ENCODE data around the gene MRPL38. TPM values are rescaled to one million over a fixed set of nuclear protein-coding genes. Genes with fewer than 3 reads are reported as not detected.
"Not testable (repeated sequence)": the region's sequence is repeated elsewhere in the genome, so short reads cannot be mapped to it uniquely, and the experiment has no call there.

MRPL38 gene
- total RNA-seq, 1 experiment from 2014 or later = 127 TPM

GRCh38 chr17:75864887-75865286 lies 39.8 kb downstream of the MRPL38 start:
- H3K27ac ChIP-seq; H3K4me1 ChIP-seq (replicated peaks; ENCODE audit: insufficient read depth); H3K9me2 ChIP-seq (ENCODE audit: insufficient read depth); H4K20me1 ChIP-seq (ENCODE audit: insufficient read depth); H3K36me3 ChIP-seq (ENCODE audit: low read depth); H3K9me3 ChIP-seq (ENCODE audit: insufficient read depth, low read depth); H3F3A ChIP-seq (ENCODE audit: insufficient read depth, low read depth); H2AFZ ChIP-seq; H3K4me2 ChIP-seq; H3K4me3 ChIP-seq; intact Hi-C loops (cut with micrococcal nuclease; ENCODE audit: unreplicated experiment); H3K79me2 ChIP-seq (ENCODE audit: low read depth); H3K27me3 ChIP-seq (ENCODE audit: insufficient read depth, low read depth); POLR2A ChIA-PET (ENCODE audit: unreplicated experiment); BruUV-seq (replicated peaks); DNase-seq: not testable (repeated sequence)
- CTCF ChIA-PET = interaction anchor here (0.7 to 1.0 kb wide), 2 partner anchors 19 to 353 kb away, joined by 3 to 16 read pairs; no protein-coding TSS in a partner anchor

GRCh38 chr17:75864448-75864871 lies 40.2 kb downstream of the MRPL38 start:
- Histone ChIP-seq H3K27me3 (ENCODE audit: insufficient read depth, low read depth) (no peaks in the 10 kb centered on the region), H2AFZ (no peak overlapping the region), H3K36me3 (ENCODE audit: low read depth) (no peaks in the 10 kb centered on the region), H3K9me3 (ENCODE audit: insufficient read depth, low read depth) (no peaks in the 10 kb centered on the region), H3K4me1 (replicated peaks; ENCODE audit: insufficient read depth) (peaks cover 2% of the 10 kb centered on the region; the same call in 1 of the 2 replicates), H3K4me3 (no peak overlapping the region), H3K27ac (no peak overlapping the region), H3K4me2 (no peak overlapping the region), H3K79me2 (ENCODE audit: low read depth) (no peaks in the 10 kb centered on the region), H3K9me2 (ENCODE audit: insufficient read depth) (no peaks in the 10 kb centered on the region), H4K20me1 (ENCODE audit: insufficient read depth) (no peaks in the 10 kb centered on the region), H3F3A (ENCODE audit: insufficient read depth, low read depth) (peaks cover 6% of the 10 kb centered on the region; the same call in 1 of the 2 replicates)
- no peak for DNase-seq
- no TSS peak for BruUV-seq (replicated peaks)
- POLR2A ChIA-PET (ENCODE audit: unreplicated experiment) = no interaction called here
- CTCF ChIA-PET = interaction anchor here (1.0 kb wide), 1 partner anchor 18 kb away, joined by 3 read pairs; no protein-coding TSS in a partner anchor
- no peak for TF ChIP-seq CTCF (conservative IDR thresholded peaks at IDR 0.05)
- no peak for TF ChIP-seq EZH2 (IDR thresholded peaks at IDR 0.05; ENCODE audit: low read depth)
- intact Hi-C loops (cut with micrococcal nuclease; ENCODE audit: unreplicated experiment) = no loop called here

GRCh38 chr17:75861927-75862317 lies 42.8 kb downstream of the MRPL38 start:
- Histone ChIP-seq H3K36me3 (ENCODE audit: low read depth) (no peaks in the 10 kb centered on the region), H3K4me1 (replicated peaks; ENCODE audit: insufficient read depth) (no peaks in the 10 kb centered on the region), H4K20me1 (ENCODE audit: insufficient read depth) (no peaks in the 10 kb centered on the region), H3K4me2 (no peak overlapping the region), H3K27ac (no peak overlapping the region), H3F3A (ENCODE audit: insufficient read depth, low read depth) (peaks cover 13% of the 10 kb centered on the region; the same call in 1 of the 2 replicates), H3K27me3 (ENCODE audit: insufficient read depth, low read depth) (no peaks in the 10 kb centered on the region), H3K9me2 (ENCODE audit: insufficient read depth) (no peaks in the 10 kb centered on the region), H3K79me2 (ENCODE audit: low read depth) (no peaks in the 10 kb centered on the region), H2AFZ (no peak overlapping the region), H3K4me3 (no peak overlapping the region), H3K9me3 (ENCODE audit: insufficient read depth, low read depth) (no peaks in the 10 kb centered on the region)
- DNase-seq = no peak
- CTCF ChIA-PET = interaction anchor here (0.6 kb wide), 2 partner anchors 115 to 248 kb away, joined by 8 to 11 read pairs; no protein-coding TSS in a partner anchor
- intact Hi-C loops (cut with micrococcal nuclease; ENCODE audit: unreplicated experiment) = no loop called here
- TF ChIP-seq EZH2 (IDR thresholded peaks at IDR 0.05; ENCODE audit: low read depth) = no peak
- no peak for TF ChIP-seq CTCF (conservative IDR thresholded peaks at IDR 0.05)
- POLR2A ChIA-PET (ENCODE audit: unreplicated experiment) = interaction anchor here (0.7 kb wide), 1 partner anchor 221 kb away, joined by 4 read pairs; no protein-coding TSS in a partner anchor
- no TSS peak for BruUV-seq (replicated peaks)

GRCh38 chr17:75859358-75859757 lies 45.3 kb downstream of the MRPL38 start:
- H2AFZ ChIP-seq; H3K36me3 ChIP-seq (ENCODE audit: low read depth); H3K4me2 ChIP-seq; H3K4me3 ChIP-seq; H3K9me2 ChIP-seq (ENCODE audit: insufficient read depth); DNase-seq; H4K20me1 ChIP-seq (ENCODE audit: insufficient read depth); intact Hi-C loops (cut with micrococcal nuclease; ENCODE audit: unreplicated experiment); H3K27me3 ChIP-seq (ENCODE audit: insufficient read depth, low read depth); H3K9me3 ChIP-seq (ENCODE audit: insufficient read depth, low read depth); H3K79me2 ChIP-seq (ENCODE audit: low read depth); H3K27ac ChIP-seq; H3K4me1 ChIP-seq (replicated peaks; ENCODE audit: insufficient read depth); BruUV-seq (replicated peaks): not testable (repeated sequence)
- CTCF ChIA-PET = interaction anchor here (1.1 kb wide), 1 partner anchor 14 kb away, joined by 3 read pairs; no protein-coding TSS in a partner anchor
- POLR2A ChIA-PET (ENCODE audit: unreplicated experiment) = interaction anchor here (0.6 to 1.0 kb wide), 2 partner anchors 79 to 97 kb away, joined by 3 to 6 read pairs; a partner anchor contains a TSS
- H3F3A ChIP-seq (ENCODE audit: insufficient read depth, low read depth) = peaks cover 23% of the 10 kb centered on the region; the same call in 1 of the 2 replicates

Data from PC-9 (cell line).